H1 (cell line): ENCODE data around the gene ADSS2.
"Not testable (repeated sequence)": the region's sequence is repeated elsewhere in the genome, so short reads cannot be mapped to it uniquely, and the experiment has no call there.

ENCODE experiments used
- BCL11A ChIP-seq, 2 experiments: IDR thresholded peaks; one replicate each; pipeline ENCODE4 v1.6.1; 2011; ENCODE audit warnings: low read depth in 2 of 2, low read length in 2 of 2, mild to moderate bottlenecking in 2 of 2
- CEBPB ChIP-seq: IDR thresholded peaks from 2 replicates; pipeline ENCODE4 v1.6.1; 2012; ENCODE audit warnings: low read depth, low read length
- CHD1 ChIP-seq: IDR thresholded peaks from 2 replicates; pipeline ENCODE4 v1.6.1; 2012; ENCODE audit warnings: low read depth, low read length, improper control_type of control experiment
- JUN ChIP-seq: IDR thresholded peaks from 2 replicates; pipeline ENCODE4 v1.6.1; 2011; ENCODE audit warnings: low read depth, mild to moderate bottlenecking, improper control_type of control experiment, low read length
- JUND ChIP-seq: IDR thresholded peaks from 2 replicates; pipeline ENCODE4 v1.6.1; 2011; ENCODE audit warnings: mild to moderate bottlenecking, improper control_type of control experiment, low read length
- KDM1A ChIP-seq: fragments of 200-600, 300-600 bp; sonication (generic); IDR thresholded peaks from 2 replicates; pipeline ENCODE4 v1.7.1; 2016; ENCODE audit warnings: mild to moderate bottlenecking, low read length, borderline replicate concordance
- MAX ChIP-seq: IDR thresholded peaks from 2 replicates; pipeline ENCODE4 v1.6.1; 2012; ENCODE audit warnings: inconsistent platforms
- POLR2A ChIP-seq, 2 experiments: IDR thresholded peaks; 1 replicate in 1 of 2; 2 replicates in 1 of 2; pipeline ENCODE4 v1.6.1; 2011; ENCODE audit warnings: low read depth in 2 of 2, low read length in 2 of 2, mild to moderate bottlenecking in 2 of 2; ENCODE audit errors: control extremely low read depth in 1 of 2
- SP1 ChIP-seq: IDR thresholded peaks from 2 replicates; pipeline ENCODE4 v1.6.1; 2011; ENCODE audit warnings: low read depth, low read length
- TBP ChIP-seq: IDR thresholded peaks from 2 replicates; pipeline ENCODE4 v1.6.1; 2011; ENCODE audit warnings: low read depth, low read length, improper control_type of control experiment
- USF2 ChIP-seq: IDR thresholded peaks from 2 replicates; pipeline ENCODE4 v1.6.1; 2011; ENCODE audit warnings: low read length, improper control_type of control experiment
- YY1 ChIP-seq: IDR thresholded peaks from 2 replicates; pipeline ENCODE4 v1.6.1; 2011; ENCODE audit warnings: low read depth, mild to moderate bottlenecking, low read length
- TF ChIP-seq, protein P1 (sequence below), 3 experiments: IDR thresholded peaks; 1 replicate in 2 of 3; 2 replicates in 1 of 3; pipeline versions ENCODE4 v1.5.1 to v1.6.1; 2011; ENCODE audit warnings: low read length in 3 of 3, mild to moderate bottlenecking in 3 of 3, inconsistent platforms in 2 of 3, low read depth in 1 of 3, moderate library complexity in 1 of 3; ENCODE audit not compliant: insufficient read depth in 1 of 3; ENCODE audit errors: control extremely low read depth in 1 of 3

- not testable (repeated sequence) for TF ChIP-seq JUN; TBP; KDM1A; POLR2A (IDR thresholded peaks at IDR 0.05; ENCODE audit: control extremely low read depth in 1 of 2, low read depth in 2 of 2, low read length in 2 of 2); MAX; SP1; CHD1; JUND; CEBPB; USF2; BCL11A (IDR thresholded peaks at IDR 0.05; ENCODE audit: low read depth in 2 of 2, low read length in 2 of 2); YY1
- TF ChIP-seq, protein P1, sequence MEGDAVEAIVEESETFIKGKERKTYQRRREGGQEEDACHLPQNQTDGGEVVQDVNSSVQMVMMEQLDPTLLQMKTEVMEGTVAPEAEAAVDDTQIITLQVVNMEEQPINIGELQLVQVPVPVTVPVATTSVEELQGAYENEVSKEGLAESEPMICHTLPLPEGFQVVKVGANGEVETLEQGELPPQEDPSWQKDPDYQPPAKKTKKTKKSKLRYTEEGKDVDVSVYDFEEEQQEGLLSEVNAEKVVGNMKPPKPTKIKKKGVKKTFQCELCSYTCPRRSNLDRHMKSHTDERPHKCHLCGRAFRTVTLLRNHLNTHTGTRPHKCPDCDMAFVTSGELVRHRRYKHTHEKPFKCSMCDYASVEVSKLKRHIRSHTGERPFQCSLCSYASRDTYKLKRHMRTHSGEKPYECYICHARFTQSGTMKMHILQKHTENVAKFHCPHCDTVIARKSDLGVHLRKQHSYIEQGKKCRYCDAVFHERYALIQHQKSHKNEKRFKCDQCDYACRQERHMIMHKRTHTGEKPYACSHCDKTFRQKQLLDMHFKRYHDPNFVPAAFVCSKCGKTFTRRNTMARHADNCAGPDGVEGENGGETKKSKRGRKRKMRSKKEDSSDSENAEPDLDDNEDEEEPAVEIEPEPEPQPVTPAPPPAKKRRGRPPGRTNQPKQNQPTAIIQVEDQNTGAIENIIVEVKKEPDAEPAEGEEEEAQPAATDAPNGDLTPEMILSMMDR (IDR thresholded peaks at IDR 0.05; ENCODE audit: control extremely low read depth in 1 of 3, insufficient read depth in 1 of 3, low read depth in 1 of 3, low read length in 3 of 3): not testable (repeated sequence)
Observed at GRCh38 chr1:244500515-244500914, 48.8 kb upstream of the ADSS2 start.
